HG02588 (cell line): ENCODE results near the gene USF1.
A peak's percentile ranks its signal among the peaks of the same experiment; 100 is the strongest.
"Not testable (repeated sequence)": the region's sequence is repeated elsewhere in the genome, so short reads cannot be mapped to it uniquely, and the experiment has no call there.

ENCODE experiments used
- ATAC-seq: cut with Tn5 transposase; IDR thresholded peaks from one replicate; pipeline ENCODE4 v1.9.1; 2021; ENCODE audit warnings: mild to moderate bottlenecking, moderate library complexity; ENCODE audit not compliant: unreplicated experiment

Gene USF1

DNA sequence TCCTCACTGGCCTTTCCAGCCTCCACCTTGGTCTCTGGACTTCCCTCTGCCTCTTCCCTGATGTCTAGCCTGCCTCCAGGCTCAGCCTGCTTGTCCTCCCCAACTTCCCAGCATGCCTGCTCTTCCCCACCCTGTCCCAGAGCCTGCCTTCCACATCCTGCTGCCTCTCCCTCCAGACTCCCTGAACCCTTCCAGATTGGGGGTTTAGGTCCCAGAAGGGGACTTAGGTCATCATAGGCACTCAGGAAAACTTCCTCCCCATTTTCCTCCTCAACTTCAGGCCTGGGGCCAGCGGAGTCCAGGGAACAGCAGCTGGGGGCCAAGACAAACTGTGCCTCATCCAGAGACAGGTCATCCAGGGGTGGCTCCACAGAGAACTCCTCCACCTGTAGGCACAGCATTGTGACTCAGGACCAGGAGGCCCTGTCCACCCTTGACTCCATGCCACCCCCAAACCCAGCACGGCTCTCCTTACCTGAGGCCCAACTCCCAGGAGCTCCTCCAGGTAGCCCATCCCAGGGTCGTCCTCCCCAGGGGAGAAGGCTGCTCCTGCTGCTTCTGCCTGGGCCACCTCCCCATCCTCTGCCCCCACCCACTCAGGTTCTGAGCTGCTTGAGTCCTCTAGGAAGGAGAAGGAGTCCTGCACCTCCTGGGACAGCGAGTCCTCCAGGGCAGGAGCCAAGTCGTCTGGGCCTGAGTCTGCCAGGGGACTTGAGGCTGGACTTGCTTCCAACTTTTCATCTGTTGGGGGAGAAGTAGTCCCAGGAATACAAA is 3.4 kb upstream of the USF1 start:
- no peak for ATAC-seq

DNA sequence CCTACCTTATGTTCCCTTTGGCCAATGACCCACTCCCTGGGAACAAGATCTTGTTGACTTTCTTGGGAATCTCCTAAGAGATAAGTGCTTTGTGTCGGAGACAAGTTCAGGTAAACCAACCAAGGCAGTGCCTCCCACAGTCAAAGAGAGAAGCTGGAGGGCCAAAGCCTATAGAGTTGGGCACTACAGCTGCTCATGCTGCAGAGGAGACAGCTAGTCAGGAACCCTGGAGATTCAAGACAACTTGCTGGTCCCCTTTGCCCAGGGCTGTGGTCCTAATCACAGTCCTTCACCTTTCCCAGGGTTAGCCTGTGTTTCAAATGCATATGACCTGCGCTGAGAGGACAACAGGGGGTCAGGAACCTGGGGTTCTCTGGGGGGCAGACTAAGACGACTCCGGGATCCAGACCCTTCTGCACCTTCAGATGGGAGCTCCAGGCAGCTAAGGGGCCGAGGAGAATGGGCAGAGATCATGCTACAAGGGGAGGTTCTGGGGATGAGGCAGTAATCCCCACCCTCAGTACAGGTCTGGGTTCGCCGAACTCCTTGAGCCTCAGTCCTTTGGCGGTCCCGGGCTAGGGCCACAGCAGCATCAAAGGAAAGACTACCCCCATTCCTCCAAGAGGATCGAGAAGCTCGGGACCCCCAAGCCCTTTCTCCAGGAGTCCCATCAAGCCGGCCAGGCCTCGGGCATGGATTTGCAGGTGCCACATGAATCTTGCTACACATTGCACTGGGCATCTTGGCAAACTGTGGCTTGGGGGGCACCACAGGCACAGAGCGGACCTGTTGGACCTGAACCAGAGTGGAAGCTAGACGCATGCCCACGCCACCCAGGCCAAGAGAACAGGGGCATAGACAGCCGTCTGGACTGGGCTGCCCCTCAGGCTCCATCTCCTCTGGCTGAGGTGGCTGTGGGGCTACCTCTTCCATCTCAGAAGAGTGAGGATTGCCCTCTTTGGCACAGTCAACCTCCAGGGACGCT is 2.0 kb upstream of the USF1 start:
- ATAC-seq = no peak

DNA sequence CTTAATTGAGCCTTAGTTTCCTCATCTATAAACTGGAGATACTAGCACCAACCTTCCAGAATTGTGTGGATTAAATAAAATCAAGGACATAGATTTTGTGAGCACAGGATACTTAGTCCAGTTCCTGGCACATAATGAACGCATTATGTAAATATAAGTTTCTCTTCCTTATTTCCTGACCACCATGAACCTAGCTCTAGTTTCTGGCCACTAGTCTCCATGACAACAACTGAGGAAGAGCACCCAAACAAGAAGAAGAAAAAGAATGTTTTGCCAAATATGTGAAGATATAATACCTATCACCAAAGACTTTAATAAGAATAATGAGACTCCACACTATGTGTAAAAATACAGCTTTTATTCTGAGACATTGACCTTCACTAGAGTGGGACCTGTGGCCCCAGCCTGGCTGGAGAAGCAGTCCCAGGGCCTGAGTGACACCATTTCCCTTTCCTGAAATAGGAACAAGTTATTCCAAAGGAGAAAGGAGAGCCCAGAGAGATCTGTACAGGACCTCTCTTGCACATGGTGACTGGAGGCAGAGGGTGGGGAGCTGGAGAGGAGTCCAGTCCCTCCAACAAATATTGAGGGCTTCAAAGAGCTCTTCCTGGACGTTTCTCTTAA is 940 bp upstream of the USF1 start:
- ATAC-seq = no peak

DNA sequence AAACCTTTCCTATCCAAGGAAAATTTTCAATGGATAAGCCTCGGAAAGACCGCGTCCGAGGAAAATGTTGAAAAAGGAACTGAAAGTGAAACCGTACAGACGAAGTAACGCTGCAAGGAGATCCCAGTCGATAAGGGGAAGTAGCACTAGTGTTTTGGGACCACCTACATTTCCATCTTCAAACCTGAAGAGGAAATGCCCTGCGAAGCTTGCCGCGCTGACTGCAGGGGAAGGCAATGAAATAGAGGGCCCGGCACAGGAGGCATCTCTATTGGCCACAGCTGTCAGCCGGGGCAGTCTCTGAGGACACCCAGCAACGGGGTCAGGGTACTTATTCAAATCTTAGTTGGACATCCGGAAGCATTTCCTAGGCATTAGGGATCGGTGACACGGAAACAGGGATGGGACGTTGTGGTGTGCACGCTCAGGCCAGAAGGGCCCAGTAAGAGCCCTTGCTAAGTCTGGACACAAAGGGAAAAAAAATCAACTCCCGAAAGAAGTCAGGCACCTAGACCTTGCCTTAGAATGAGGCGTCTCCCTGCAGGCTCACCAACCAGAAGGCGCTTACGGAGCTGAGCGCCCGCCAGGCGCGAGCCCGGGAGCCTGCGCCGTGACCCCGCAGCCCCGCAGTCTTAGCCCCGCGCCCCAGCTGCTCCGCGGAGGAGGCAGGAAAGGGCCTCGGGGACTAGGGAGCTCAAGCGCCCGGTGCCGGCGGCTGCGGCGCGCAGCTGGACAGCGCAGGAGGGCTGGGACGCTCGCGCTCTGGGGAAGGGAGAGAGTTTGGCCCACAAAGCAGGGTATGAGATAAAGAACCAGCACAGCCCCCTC is 655 bp downstream of the USF1 start:
- ATAC-seq = peak; percentile 37

DNA sequence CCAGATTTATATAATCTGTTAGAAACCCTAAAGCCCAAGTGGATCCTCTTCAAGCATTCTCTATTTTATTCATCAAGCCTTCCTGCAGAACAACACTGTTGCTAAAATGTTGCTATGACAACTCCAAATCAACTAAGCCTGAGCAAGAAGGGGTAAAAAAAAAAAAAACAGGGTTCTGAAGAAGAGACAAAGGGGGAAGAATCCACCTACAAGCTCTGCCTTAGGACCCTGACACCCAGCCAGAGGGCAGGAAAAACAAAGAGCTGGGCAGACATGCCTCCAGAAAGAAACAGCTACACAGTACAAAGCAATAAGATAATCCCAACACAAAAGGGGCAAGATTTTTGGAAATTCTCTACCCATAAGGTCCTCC is 1.3 kb downstream of the USF1 start:
- no peak for ATAC-seq

DNA sequence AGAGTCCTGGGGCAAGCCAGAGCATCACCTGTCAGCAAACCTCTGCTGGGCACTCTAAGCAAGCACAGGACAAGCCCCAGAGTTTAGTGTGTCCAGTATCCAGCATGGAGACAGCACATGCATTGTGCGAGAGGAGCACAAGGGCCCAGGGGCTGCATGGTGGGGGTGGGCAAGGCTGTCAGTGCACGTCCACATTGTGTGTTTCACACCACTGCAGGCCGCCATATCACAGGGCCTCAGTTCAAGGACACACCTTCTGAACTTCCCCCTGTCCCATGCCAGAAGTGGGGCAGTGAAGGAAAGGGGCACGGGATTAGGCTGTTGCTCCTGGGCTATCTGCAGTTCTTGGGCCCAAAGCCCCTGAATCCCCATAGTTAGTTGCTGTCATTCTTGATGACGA is 6.2 kb downstream of the USF1 start:
- ATAC-seq = no peak

DNA sequence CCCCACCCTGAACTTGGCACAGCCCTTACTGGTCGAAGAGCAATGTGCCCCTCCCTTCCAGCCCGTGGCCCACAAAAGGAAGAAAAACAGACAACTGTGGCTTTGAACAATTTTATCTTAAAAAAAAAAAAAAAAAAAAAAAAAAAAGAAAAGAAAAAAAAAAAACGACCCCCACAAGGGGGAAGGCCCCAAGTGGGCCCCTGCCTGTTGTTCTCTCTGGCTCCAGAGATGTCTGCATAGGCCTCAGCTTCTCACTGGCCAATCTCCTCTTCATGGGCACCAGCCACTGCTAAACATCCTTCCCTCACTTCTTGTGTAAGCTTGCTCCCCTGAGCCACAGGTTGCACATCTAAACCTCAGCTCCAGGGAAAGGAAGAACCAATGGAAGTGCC is 6.6 kb downstream of the USF1 start:
- no peak for ATAC-seq

DNA sequence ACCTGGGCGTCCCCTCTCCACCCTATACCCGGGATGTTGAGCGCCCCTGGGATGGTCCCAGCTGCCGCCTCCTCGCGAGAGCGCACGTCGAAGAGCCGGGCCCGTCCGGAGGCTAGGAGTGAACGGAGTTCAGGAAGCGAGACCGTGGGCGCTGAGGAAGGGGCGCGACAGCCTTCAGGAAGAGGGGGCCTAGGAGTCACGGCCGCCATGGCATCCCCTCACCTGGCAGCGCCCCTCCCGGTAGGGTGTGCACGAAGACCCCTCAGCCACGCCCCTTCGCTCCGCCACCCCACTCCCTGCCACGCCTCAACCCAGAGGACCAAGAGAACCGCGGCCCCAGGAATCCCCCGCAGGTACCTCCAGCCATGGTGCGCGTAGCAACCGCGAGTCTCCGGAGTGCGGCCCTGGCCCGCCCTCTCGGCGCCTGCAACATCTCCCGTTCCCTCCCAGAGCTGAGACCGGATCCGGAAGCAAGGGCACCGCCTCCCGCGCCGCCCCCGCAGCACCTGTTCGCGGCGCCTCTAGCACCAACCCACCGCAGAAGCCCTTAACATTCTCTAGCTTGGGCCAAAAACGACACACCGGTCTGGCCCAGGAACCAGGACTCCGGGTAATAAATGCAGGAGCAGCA is 7.1 kb downstream of the USF1 start, which contains the start of gene TSTD1:
Gene TSTD1 (minus strand): TSS at position 442 of the 631 bp plus-strand sequence. CDS start 75 bp downstream, at position 367.
- peak; percentile 85 for ATAC-seq

DNA sequence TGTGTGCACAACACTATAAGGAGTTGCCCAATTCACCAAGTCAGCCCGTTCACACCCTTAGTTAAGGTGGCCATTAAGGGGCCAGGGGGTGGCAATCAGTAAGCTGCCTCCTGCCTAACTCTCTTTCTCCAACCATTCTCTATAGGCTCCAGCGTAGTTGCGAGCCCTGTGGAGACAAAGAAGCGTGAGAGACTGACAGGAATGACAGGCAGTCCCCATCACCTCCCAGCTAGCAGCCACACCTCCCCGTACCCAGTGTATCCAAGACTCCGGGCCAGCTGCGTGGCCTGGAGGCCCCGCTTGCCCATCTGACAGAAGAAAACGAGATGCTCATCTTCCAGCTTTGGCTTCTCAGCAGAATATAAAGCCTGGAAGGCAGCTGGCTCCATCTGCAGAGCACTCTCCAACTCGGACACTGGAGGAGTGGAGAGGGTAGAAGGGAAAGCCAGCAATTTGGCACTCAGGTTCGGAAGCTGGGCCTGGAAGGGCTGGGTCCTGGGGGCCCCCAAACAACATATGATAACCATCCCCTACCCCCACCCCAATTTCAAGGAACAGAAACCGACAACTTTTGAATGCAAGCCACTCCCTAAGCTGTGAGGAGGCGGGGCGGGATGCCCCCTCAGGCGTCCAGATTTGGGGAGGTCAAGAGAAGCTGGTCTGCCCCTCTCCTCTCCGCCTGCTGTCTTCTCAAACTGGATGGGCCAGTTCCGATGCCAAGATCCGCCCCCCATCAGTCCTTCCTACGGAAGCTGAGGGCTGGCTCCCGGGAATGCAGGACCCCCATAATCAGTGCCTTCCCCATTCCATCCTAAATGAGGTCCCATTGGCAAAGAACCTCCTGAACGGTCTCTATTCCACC is 7.9 kb downstream of the USF1 start:
- ATAC-seq = no peak

DNA sequence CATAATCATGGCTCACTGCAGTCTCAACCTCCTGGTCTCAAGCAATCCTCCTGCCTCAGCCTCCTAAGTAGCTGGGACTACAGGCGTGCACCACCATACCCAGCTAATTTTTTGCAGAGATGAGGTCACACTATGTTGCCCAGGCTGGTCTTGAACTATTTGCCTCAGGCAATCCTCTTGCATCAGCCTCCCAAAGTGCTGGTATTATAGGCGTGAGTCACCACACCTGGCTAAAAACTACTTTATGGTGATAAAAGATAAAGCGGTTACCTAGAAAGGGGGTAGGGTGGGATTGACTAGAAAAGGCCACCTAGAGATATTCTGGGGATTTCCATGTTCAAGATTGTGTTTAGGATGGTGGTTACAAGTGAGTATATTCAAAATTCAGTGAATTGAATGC is 12.0 kb downstream of the USF1 start:
- no peak for ATAC-seq

DNA sequence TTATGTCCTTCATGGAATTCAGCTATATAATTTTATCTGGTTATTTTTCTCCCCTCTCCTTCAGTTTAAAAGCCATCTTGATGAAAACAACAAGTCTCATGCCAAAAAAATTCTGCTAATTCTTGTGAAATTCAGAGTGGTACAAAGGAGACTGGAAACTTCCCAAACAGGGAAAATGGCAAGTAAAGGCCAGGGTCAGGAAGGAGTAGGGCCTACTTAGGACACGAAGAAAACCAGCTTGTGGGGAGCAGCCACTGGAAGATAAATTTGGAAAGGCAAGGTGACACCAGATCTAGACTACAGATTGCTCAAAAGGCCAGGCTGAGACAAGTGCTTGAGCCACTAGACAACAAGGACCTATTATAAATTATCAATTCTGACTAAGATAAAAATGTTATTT is 13.4 kb downstream of the USF1 start:
- ATAC-seq = no peak

DNA sequence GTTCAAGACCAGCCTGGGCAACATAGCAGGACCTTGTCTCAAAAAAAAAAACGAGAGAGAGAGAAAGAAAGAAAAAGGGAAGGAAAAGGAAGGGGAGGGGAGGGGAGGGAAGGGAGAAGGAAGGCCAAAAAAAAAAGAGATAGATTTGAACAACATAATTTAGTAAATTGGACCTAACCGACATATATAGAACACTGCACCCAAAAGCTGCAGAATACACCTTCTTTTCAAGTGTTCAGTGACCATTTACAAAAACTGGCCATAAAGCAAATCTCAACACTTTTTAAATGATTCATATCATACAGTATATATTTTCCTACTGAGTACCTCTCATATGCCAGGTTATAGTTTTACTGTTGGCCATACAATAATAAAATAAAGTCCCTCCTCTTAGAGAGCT is 13.9 kb downstream of the USF1 start:
- no peak for ATAC-seq

DNA sequence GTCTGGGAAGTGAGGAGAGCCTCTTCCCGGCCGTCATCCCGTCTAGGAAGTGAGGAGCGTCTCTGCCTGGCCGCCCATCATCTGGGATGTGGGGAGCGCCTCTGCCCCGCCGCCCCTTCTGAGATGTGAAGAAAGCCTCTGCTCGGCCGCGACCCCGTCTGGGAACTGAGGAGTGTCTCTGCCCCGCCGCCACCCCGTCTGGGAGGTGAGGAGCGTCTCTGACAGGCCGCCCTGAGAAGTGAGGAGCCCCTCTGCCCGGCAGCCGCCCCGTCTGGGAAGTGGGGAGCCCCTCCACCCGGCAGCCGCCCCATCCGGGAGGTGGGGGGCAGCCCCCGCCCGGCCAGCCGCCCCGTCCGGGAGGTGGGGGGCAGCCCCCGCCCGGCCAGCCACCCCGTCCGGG is 16.3 kb downstream of the USF1 start:
- not testable (repeated sequence) for ATAC-seq

DNA sequence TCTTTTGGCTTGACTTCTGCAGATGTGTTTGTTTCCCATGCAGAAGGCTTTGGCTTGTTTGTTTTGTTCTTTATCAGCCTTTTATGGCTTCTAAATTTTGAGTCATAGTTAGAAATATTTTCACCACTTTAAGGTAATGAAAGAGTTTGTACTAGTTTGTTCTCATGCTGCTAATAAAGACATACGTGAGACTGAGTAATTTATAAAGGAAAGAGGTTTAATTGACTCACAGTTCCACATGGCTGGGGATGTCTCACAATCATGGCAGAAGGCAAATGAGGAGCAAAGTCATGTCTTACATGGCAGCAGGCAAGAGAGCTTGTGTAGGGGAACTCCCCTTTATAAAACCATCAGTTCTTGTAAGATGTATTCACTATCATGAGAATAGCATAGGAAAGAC is 18.8 kb downstream of the USF1 start:
- not testable (repeated sequence) for ATAC-seq

DNA sequence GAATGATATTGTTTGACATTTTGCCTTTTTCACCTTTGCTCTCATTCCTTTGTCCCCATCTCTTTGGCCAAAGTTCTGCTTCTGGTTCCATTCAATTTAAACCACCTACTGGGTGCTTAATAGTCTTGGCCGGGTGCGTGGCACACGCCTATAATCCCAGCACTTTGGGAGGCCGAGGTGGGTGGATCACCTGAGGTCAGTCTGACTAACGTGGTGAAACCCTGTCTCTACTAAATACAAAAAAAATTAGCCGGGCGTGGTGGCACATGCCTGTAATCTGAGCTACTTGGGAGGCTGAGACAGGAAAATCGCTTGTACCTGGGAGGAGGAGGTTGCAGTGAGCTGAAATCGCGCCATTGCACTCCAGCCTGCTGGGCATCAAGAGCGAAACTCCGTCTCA is 23.3 kb downstream of the USF1 start:
- ATAC-seq = not testable (repeated sequence)

DNA sequence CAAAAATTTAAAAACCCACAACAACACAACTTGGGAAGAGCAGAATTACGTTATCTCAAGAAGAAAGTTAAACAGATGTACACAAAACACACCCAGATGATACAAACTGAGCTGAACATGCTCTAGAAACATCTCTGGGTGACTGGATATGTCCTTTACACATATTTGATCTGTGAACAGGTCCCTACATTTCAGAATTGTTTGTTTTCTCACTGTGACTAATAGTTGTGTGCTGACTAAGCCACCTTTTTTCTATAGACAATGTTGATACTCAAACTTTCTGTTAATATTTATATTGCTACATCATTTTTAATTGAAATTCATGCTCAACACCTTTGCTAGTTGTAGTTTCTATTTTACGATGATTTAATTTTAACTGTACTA is 23.8 kb downstream of the USF1 start:
- no peak for ATAC-seq

DNA sequence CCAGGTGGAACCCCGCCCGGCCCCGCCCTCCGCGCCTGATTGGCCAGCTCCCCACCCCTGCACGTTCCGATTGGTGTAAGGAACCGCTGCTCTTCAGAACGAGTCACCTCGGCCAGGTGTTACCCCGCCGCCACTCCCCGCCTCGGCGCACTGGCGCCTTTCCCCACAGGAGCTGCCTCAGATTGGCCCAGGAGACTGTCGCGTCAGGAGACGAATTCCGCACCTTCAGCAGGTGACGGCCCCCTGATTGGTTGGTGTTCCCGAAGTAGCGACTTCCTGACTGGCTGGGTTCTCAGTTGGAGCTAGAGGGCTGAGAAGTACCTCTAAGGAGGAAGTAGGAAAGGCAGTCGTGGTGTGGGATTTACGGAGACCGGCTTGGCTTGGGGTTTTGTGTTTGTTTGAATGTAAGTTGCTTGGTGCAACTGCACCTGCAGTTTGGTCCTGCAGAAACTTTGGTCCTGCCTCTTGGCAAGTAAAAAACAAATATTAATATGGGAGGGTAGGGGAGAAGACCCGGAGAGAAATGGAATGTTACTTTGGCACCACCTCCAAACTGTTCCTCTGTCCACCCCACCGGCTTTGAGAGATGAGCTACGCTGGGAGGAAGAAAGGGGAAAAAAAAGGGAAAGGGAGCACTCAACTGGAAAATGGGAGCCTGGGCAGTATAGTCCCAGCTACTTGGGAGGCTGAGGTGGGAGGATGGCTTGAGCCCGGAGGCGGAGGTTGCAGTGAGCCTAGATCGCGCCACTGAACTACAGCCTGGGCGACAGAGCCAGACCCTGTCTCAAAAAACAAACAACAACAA is 24.4 kb downstream of the USF1 start:
- ATAC-seq = peak; percentile 79

DNA sequence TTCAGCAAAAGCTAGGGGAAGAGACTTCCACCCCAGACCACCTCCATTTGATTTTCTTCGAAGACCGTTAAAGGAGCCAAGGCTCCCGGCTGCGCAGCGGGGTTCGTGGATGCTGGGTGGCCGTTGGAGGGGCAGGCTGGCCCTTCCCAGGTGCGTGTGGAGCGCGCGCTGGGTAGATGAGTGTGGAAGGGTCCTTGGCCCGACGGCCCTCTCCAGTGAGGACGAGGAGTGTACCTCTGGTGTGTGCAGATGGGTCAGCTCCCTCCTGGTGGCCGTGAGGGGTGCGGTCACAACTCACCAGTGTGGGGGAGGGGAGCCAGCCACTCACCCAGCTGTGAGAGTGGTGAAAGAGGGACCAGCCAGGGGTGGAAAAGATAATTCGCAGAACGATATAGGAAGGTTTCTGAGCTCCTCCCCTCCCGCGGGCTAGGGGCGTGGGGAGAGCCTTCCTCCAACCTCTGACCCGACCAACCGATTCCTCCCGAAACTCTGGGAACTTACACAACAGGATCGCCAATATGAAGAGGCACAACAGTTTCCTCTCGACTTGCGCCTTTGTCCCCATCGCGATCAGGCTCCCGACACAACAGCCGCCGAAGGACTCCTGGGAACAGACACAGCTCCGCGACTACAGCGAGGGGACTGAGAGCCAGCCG is 25.1 kb downstream of the USF1 start, which contains the start of gene F11R:
Gene F11R (minus strand): TSS at position 644 of the 656 bp plus-strand sequence. CDS start 79 bp downstream, at position 565.
- peak; percentile 38 for ATAC-seq
